NOMO-1 treated with dmso at 0.1 percent for 144 hours (cell line): ENCODE results near the gene CHD1L.
"Not testable (repeated sequence)": the region's sequence is repeated elsewhere in the genome, so short reads cannot be mapped to it uniquely, and the experiment has no call there.

Experiments
- DNase-seq: peaks from one replicate; lab custom pipeline; 2025; ENCODE audit not compliant: unreplicated experiment; lab: John Stamatoyannopoulos, UW

The CHD1L gene

GRCh38 chr1:147264158-147264768 lies 21.8 kb downstream of the CHD1L start:
- DNase-seq, result no peak

DNA sequence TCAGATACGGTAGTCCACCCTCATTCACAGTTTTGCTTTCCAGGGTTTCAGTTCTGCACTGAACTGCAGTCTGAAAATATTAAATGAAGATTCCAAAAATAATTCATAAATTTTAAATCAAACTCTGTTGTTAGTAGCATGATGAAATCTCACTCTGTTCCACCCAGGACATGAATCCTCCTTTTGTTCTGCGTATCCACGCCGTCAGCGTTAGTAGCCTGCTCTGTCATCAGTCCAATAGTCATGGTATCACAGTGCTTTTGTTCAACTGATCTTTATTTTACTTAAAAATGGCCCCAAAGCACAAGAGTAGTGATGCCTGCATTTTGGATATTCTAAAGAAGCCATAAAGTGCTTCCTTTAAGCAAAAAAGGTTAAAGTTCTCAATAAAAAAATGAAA lies 23.9 kb downstream of the CHD1L start:
- no peak for DNase-seq

DNA sequence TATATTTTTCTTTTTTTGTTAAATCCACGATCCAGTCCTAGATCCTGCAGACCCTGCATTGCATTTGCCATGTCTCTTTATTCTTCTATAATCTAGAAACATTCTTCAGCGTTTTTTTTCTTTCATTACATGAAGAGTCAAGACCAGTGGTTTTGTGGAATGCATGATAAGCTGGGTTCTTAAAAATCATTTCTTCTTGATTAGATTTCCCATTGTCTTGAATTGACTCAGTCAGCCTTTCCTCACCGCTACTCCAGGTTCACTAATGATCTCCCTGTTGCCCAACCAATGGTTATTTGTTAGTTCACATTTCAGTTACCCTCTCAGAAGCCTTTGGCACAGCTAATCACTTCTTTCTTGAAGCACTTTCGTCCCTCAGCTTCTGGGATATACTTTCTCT lies 25.2 kb downstream of the CHD1L start:
- DNase-seq, result no peak

DNA sequence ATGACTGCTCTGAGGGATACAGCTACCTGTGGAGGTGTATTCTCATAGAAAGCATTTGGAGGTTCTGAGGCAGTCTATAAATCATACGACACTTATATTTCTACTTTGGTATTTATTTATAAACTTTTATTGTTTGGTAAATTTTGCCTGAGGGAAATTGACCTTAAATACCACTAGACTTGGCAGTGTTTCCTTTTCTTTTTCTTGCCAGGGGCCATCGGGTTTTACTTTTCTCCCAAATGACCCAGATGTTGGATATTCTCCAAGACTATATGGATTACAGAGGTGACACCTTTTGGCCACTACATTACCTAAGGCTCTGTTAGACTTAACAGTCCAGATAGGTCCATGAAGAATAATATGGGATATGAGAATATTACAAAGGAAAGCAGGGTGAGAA lies 28.2 kb downstream of the CHD1L start:
- DNase-seq, result no peak

- no peak for DNase-seq
Measured at GRCh38 chr1:147272042-147272441, 29.6 kb downstream of the CHD1L start.

- no peak for DNase-seq
Measured at GRCh38 chr1:147273409-147274336, 31.2 kb downstream of the CHD1L start.

DNA sequence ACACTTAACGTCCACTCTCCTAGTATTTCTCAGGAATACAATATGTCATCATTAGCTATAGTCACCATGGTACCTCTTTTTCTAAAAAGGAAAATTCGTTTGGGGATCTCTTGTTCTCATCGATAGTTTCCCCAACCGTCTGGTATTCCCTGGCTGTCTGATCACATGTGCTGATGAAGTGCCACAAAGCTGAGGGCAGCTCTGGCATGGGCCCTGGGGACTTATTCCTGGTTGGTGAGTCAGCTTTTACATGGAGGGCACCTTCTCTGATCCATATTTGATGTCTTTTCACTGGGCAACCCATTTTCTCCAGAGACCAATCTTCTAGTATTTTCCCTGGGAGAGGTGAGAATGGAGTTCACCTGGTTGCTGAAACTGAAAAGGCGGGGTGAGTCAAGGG lies 39.5 kb downstream of the CHD1L start:
- DNase-seq, result no peak

DNA sequence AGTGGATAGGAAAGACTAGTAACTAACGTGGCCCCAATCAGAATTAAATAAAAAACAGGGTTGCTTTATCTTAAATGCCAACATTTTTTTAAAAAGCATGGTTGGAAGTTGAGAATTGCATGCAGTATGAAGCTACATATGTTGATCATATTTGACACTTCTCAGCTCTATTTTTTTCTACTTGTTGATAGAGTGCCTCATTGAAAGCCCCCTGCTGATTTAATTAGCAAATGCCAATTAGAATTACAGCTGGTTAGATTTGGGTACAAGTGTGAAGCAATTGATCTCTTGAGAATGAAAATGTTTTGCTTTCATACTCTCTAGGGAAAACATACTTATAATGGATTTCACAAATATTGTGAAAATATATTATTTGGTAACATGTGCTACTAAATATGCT lies 40.5 kb downstream of the CHD1L start:
- DNase-seq, result no peak

DNA sequence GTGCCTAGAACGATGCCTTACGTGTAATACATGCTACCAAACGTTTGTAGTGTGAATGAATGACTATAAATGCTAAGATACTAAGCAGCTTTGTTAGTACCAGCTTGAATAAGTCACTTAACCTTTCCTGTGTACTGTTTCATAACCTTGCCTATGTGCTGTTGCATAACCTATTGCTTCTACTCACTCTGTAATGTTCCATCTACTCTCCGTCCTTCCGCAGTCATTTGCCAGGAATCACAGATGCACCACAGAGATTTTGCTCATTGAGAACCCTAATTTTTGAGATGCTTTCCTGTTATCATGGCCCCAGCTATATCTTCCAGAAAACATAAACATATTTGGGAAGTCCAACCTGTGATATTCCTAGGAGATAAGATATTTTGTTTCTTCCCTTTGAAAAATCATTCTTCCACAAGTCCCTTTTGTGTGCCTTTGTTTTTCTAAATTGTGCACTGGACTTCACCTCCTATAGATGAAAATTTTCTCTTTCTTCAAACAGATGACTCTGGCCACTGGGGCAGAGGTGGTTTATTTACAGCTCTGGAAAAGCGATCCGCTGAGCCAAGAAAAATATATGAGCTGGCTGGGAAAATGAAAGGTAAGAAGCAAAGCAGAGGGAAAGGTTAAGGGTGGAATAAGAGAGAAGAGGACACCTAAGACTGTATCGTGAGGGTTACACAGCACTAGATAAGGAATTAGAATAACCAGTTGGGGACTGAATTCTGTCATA lies 44.8 kb downstream of the CHD1L start:
- DNase-seq, result no peak

GRCh38 chr1:147292012-147292411 lies 49.5 kb downstream of the CHD1L start:
- DNase-seq, result no peak

- DNase-seq, result no peak
Measured at GRCh38 chr1:147292631-147293251, 50.3 kb downstream of the CHD1L start.

DNA sequence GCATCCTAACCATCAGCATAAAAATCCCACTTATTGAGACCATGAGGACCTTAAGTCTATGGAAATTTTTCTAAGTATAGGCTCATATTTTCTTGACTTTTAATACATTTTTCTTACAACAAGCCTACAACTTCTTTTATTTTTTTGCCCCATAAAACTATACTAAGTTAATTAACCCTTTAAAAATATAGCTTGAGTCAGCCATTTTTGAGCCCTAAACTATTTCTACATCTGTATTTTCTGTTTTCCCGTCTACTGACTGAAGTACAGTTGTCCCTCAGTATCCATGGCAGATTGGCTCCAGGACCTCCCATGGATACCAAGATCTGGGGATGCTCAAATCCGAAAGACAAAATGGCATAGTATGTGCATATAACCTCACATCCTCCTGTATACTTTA lies 55.0 kb downstream of the CHD1L start:
- no peak for DNase-seq

DNA sequence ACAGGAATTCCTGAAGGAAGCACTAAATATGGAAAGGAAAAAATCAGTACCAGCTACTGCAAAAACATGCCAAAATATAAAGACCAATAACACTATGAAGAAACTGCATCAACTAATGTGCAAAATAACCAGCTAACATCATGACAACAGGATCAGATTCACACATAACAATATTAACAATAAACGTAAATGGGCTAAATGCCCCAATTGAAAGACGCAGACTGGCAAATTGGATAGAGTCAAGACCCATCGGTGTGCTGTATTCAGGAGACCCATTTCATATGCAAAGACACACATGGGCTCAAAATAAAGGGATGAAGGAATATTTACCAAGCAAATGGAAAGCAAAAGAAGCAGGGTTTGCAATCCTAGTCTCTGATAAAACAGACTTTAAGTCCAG lies 63.3 kb downstream of the CHD1L start:
- DNase-seq, result not testable (repeated sequence)

- no peak for DNase-seq
Measured at GRCh38 chr1:147316968-147317367, 74.5 kb downstream of the CHD1L start.

- DNase-seq, result not testable (repeated sequence)
Measured at GRCh38 chr1:147326933-147327687, 84.6 kb downstream of the CHD1L start.

DNA sequence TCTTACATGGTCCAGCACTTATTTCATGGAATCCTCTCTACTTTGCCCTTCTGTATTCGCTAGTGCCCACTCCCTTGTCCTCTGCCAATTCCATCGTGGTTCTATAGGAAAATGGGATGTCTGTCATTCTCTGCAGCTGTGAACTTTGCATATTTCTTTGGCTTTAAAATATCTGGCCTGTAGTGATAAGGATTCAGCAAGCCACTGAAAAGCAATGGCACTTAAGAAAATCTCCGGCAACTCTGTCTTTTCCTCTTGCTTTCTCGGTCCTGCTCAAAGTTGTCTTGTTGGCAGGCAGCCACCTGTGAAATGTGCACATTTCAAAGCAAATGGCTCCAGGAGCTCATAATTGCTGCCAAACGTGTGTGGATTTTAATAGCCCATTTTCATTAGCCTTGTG lies 91.8 kb downstream of the CHD1L start:
- DNase-seq, result no peak

DNA sequence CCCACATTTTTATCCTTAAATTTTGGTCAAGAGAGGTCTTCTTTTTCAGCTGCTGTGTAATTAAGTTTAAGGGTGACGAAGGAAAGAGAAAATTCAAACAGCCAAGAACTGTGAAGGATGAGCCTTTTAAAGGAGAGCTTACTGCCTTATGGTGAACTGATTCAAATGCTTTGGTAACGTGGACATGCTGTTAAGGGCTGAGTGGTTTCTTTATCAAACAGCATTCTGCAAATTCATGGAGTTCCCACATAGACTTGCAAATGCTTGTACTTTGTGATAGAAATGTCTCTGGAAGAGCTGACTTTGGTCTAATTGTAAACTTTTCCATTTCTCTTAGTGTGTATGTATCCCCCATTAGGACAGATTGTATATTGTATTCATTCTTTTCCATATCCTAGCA lies 93.8 kb downstream of the CHD1L start:
- no peak for DNase-seq

- DNase-seq, result no peak
Measured at GRCh38 chr1:147337040-147337630, 94.7 kb downstream of the CHD1L start.

GRCh38 chr1:147338571-147338970 lies 96.1 kb downstream of the CHD1L start:
- no peak for DNase-seq

- DNase-seq, result no peak
Measured at GRCh38 chr1:147341246-147341645, 98.8 kb downstream of the CHD1L start.
